OCI-LY3 (cell line): ENCODE data around the gene S1PR5.
"Not testable (repeated sequence)": the region's sequence is repeated elsewhere in the genome, so short reads cannot be mapped to it uniquely, and the experiment has no call there.

ENCODE experiments used
- CTCF ChIP-seq: fragments of 200-600, 300-600 bp; sonication (generic); IDR thresholded peaks from 2 replicates; pipeline ENCODE4 v1.5.1; 2014; ENCODE audit warnings: antibody characterized with exemption, low read length, low read depth
- EZH2phosphoT487 ChIP-seq: fragments of 200-600 bp; shearing (Covaris generic); IDR thresholded peaks from 2 replicates; pipeline ENCODE4 v1.6.1; 2018; ENCODE audit warnings: antibody characterized with exemption, mixed run types, low read depth

- not testable (repeated sequence) for TF ChIP-seq CTCF, EZH2phosphoT487
Measured at GRCh38 chr19:10551006-10551405, 33.8 kb upstream of the S1PR5 start.
